EL (cell line): ENCODE results near the gene FADS3.
A peak's percentile ranks its signal among the peaks of the same experiment; 100 is the strongest.

Experiments
- DNase-seq: peaks from one replicate; pipeline ENCODE4 v3.0.0-alpha.2; 2016

FADS3 gene

GRCh38 chr11:61891331-61892084, at the start of gene FADS3:
Gene FADS3 (minus strand): TSS chr11:61891545. CDS start chr11:61891381, 164 bp downstream.
- peak; percentile 87 for DNase-seq

- no peak for DNase-seq
These were observed 49.1 kb upstream of the FADS3 start for GRCh38 chr11:61940466-61940865.

- no peak for DNase-seq
These were observed 44.5 kb upstream of the FADS3 start for GRCh38 chr11:61935861-61936260.

- DNase-seq, result no peak
These were observed 39.6 kb upstream of the FADS3 start for GRCh38 chr11:61930933-61931332.

GRCh38 chr11:61928606-61929005, 37.3 kb upstream of the FADS3 start:
- DNase-seq, result no peak

GRCh38 chr11:61927501-61927900, 36.2 kb upstream of the FADS3 start:
- DNase-seq, result no peak

- DNase-seq, result no peak
These were observed 34.9 kb upstream of the FADS3 start for GRCh38 chr11:61926235-61926634.

GRCh38 chr11:61925736-61926135, 34.4 kb upstream of the FADS3 start:
- DNase-seq, result no peak

GRCh38 chr11:61924064-61924455, 32.7 kb upstream of the FADS3 start:
- no peak for DNase-seq

- no peak for DNase-seq
These were observed 32.1 kb upstream of the FADS3 start for GRCh38 chr11:61923166-61924063.

GRCh38 chr11:61922539-61922938, 31.2 kb upstream of the FADS3 start:
- DNase-seq, result peak; percentile 68

- DNase-seq, result no peak
These were observed 30.1 kb upstream of the FADS3 start for GRCh38 chr11:61921446-61921845.

- no peak for DNase-seq
These were observed 28.6 kb upstream of the FADS3 start for GRCh38 chr11:61919705-61920631.

- DNase-seq, result no peak
These were observed 27.8 kb upstream of the FADS3 start for GRCh38 chr11:61918938-61919704.

- no peak for DNase-seq
These were observed 27.0 kb upstream of the FADS3 start for GRCh38 chr11:61918251-61918937.

GRCh38 chr11:61917334-61918109, 26.2 kb upstream of the FADS3 start, which contains the start of gene RAB3IL1:
Gene RAB3IL1 (minus strand): TSS chr11:61917566. CDS start chr11:61917367, 199 bp downstream.
- DNase-seq, result peak; percentile 47

GRCh38 chr11:61916737-61917333, 25.5 kb upstream of the FADS3 start:
- no peak for DNase-seq

- DNase-seq, result no peak
These were observed 23.3 kb upstream of the FADS3 start for GRCh38 chr11:61914471-61915171.

GRCh38 chr11:61913699-61914395, 22.5 kb upstream of the FADS3 start:
- DNase-seq, result no peak
